ENCODE measurements around the gene LDLR.
"Not testable (repeated sequence)": the region's sequence is repeated elsewhere in the genome, so short reads cannot be mapped to it uniquely, and the experiment has no call there.

DNA sequence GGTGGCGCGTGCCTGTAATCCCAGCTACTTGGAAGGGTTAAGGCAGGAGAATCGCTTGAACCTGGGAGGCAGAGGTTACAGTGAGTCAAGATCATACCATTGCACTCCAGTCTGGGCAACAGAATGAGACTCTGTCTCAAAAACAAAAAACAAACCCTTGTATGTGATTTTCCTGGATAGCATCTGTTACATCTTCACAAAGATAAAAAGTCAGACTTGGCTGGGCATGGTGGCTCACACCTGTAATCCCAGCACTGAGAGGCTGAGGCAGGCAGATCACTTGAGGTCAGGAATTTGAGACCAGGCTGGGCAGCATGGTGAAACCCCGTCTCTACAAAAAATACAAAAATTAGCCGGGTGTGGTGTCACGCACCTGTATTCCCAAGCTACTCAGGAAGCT lies 8.1 kb downstream of the LDLR start:
- TF ChIP-seq CTCF (IDR thresholded peaks at IDR 0.05; ENCODE audit: insufficient read depth, low read depth, low read length); EZH2 (IDR thresholded peaks at IDR 0.05; ENCODE audit: insufficient read depth, low read length): not testable (repeated sequence)

Data from astrocyte (in vitro differentiated cells and primary cell).